Trophoblast cell (in vitro differentiated cells and primary cell): Measurements from ENCODE around the gene SEC63.
"Not testable (repeated sequence)": the region's sequence is repeated elsewhere in the genome, so short reads cannot be mapped to it uniquely, and the experiment has no call there.

ENCODE experiments used
- DNase-seq, 2 donors: peaks; one replicate each; pipeline ENCODE4 v3.0.0-alpha.2; 2016
- H2AFZ ChIP-seq: 2 replicates; pipeline ENCODE4 v1.6.1; 2013; ENCODE audit warnings: low read length, moderate library complexity, mild to moderate bottlenecking; ENCODE audit not compliant: insufficient read depth, poor library complexity
- H2AK5ac ChIP-seq: 2 replicates; pipeline ENCODE4 v1.6.1; 2013; ENCODE audit warnings: mild to moderate bottlenecking, low read length
- H2BK120ac ChIP-seq: 2 replicates; pipeline ENCODE4 v1.6.1; 2013; ENCODE audit warnings: low read length, mild to moderate bottlenecking, moderate library complexity; ENCODE audit not compliant: insufficient read depth, poor library complexity
- H2BK12ac ChIP-seq: 2 replicates; pipeline ENCODE4 v1.6.1; 2013; ENCODE audit warnings: mild to moderate bottlenecking, low read length, moderate library complexity
- H2BK5ac ChIP-seq: 2 replicates; pipeline ENCODE4 v1.6.1; 2013; ENCODE audit warnings: low read length, low read depth, moderate library complexity, mild to moderate bottlenecking; ENCODE audit not compliant: poor library complexity
- H3K14ac ChIP-seq: 2 replicates; pipeline ENCODE4 v1.6.1; 2013; ENCODE audit warnings: mild to moderate bottlenecking, low read length
- H3K18ac ChIP-seq: 2 replicates; pipeline ENCODE4 v1.6.1; 2013; ENCODE audit warnings: mild to moderate bottlenecking, low read length
- H3K23ac ChIP-seq: 2 replicates; pipeline ENCODE4 v1.6.1; 2013; ENCODE audit warnings: low read length
- H3K27ac ChIP-seq: 2 replicates; pipeline ENCODE4 v1.5.1; 2013; ENCODE audit warnings: low read depth, mild to moderate bottlenecking, inconsistent platforms, low read length, moderate library complexity
- H3K27me3 ChIP-seq: 2 replicates; pipeline ENCODE4 v1.6.1; 2013; ENCODE audit warnings: inconsistent platforms, mild to moderate bottlenecking, low read length, moderate library complexity; ENCODE audit not compliant: insufficient read depth
- H3K36me3 ChIP-seq, 2 experiments: 1 replicate in 1 of 2; 2 replicates in 1 of 2; pipeline ENCODE4 v1.6.1; 2013; ENCODE audit warnings: low read length in 2 of 2, mild to moderate bottlenecking in 2 of 2, moderate library complexity in 1 of 2; ENCODE audit not compliant: insufficient read depth in 2 of 2, control insufficient read depth in 1 of 2
- H3K4ac ChIP-seq: 2 replicates; pipeline ENCODE4 v1.6.1; 2013; ENCODE audit warnings: low read depth, mild to moderate bottlenecking, low read length, moderate library complexity
- H3K4me1 ChIP-seq, 2 experiments: 1 replicate in 1 of 2; 2 replicates in 1 of 2; pipeline ENCODE4 v1.6.1; 2013; ENCODE audit warnings: low read length in 2 of 2, mild to moderate bottlenecking in 2 of 2, moderate library complexity in 1 of 2; ENCODE audit not compliant: insufficient read depth in 2 of 2, control insufficient read depth in 1 of 2
- H3K4me2 ChIP-seq: 2 replicates; pipeline ENCODE4 v1.6.1; 2013; ENCODE audit warnings: inconsistent platforms, mild to moderate bottlenecking, low read length, moderate library complexity
- H3K4me3 ChIP-seq: 2 replicates; pipeline ENCODE4 v1.5.1; 2013; ENCODE audit warnings: mild to moderate bottlenecking, low read depth, low read length, inconsistent platforms
- H3K79me1 ChIP-seq: one replicate; pipeline ENCODE4 v1.6.1; 2013; ENCODE audit warnings: low read length
- H3K79me2 ChIP-seq: 2 replicates; pipeline ENCODE4 v1.6.1; 2013; ENCODE audit warnings: low read length, mild to moderate bottlenecking; ENCODE audit not compliant: control insufficient read depth, insufficient read depth, poor library complexity
- H3K9ac ChIP-seq: 2 replicates; pipeline ENCODE4 v1.6.1; 2013; ENCODE audit warnings: mild to moderate bottlenecking, low read length
- H3K9me3 ChIP-seq: 2 replicates; pipeline ENCODE4 v1.6.1; 2013; ENCODE audit warnings: low read depth, mild to moderate bottlenecking, control low read depth, inconsistent platforms, low read length; ENCODE audit not compliant: insufficient read depth
- H4K12ac ChIP-seq: 2 replicates; pipeline ENCODE4 v1.6.1; 2013; ENCODE audit warnings: low read depth, mild to moderate bottlenecking, low read length, moderate library complexity
- H4K8ac ChIP-seq: 2 replicates; pipeline ENCODE4 v1.6.1; 2013; ENCODE audit warnings: low read depth, mild to moderate bottlenecking, low read length, moderate library complexity
- H4K91ac ChIP-seq: one replicate; pipeline ENCODE4 v1.6.1; 2013; ENCODE audit warnings: low read depth, mild to moderate bottlenecking, low read length, moderate library complexity
- WGBS: extraction: QIAGEN DNeasy Blood & Tissue Kit; methylation state at CpG from one replicate; pipeline ENCODE4 v1.1.7; 2013; ENCODE audit warnings: missing lambda C conversion rate; ENCODE audit not compliant: insufficient read length, insufficient coverage; ENCODE audit errors: extremely low coverage; 5-methylcytosine and 5-hydroxymethylcytosine counted together

Gene SEC63

DNA sequence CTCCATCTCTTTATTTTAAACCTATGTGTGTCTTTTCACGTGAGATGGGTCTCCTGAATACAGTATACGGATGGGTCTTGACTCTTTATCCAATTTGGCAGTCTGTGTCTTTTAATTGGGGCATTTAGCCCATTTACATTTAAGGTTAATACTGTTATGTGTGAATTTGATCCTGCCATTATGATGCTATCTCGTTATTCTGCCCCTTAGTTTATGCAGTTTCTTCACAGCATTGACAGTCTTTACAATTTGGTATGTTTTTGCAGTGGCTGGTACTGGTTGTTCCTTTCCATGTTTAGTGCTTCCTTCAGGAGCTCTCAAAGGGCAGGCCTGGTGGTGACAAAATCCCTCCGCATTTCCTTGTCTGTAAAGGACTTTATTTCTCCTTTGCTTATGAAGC is 67.6 kb downstream of the SEC63 start:
- H3K9me3 ChIP-seq, H2BK12ac ChIP-seq, H3K4me3 ChIP-seq, DNase-seq, H3K79me1 ChIP-seq, H3K27ac ChIP-seq, H3K23ac ChIP-seq, H4K12ac ChIP-seq, H3K79me2 ChIP-seq, H3K14ac ChIP-seq, H2AFZ ChIP-seq, H3K27me3 ChIP-seq, H3K4me1 ChIP-seq, H3K18ac ChIP-seq, H4K91ac ChIP-seq, H3K4me2 ChIP-seq, H2BK5ac ChIP-seq, H3K4ac ChIP-seq, H2AK5ac ChIP-seq, H3K9ac ChIP-seq, H4K8ac ChIP-seq, H2BK120ac ChIP-seq: not testable (repeated sequence)
- no CpG with 5 or more reads among the region's 4 CpGs for WGBS
- H3K36me3 ChIP-seq = peaks cover 6 to 13% of the 10 kb centered on the region in 2 experiments

DNA sequence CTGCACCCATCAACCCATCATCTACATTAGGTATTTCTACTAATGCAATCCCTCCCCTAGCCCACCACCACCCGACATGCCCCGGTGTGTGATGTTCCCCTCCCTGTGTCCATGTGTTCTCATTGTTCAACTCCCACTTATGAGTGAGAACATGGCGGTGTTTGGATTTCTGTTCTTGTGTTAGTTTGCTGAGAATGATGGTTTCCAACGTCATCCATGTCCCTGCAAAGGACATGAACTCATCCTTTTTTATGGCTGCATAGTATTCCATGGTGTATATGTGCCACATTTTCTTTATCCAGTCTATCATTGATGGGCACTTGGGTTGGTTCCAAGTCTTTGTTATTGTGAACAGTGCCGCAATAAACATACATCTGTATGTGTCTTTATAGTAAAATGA is 72.1 kb downstream of the SEC63 start:
- not testable (repeated sequence) for H3K9me3 ChIP-seq, DNase-seq, H3K79me1 ChIP-seq, H3K4me3 ChIP-seq, H3K36me3 ChIP-seq, H2AFZ ChIP-seq, H3K4ac ChIP-seq, H3K14ac ChIP-seq, H4K91ac ChIP-seq, H3K9ac ChIP-seq, H3K4me2 ChIP-seq, H3K27me3 ChIP-seq, H2AK5ac ChIP-seq, H2BK12ac ChIP-seq, H2BK5ac ChIP-seq, H4K12ac ChIP-seq, H3K18ac ChIP-seq, H3K23ac ChIP-seq, H4K8ac ChIP-seq, H3K27ac ChIP-seq, H3K4me1 ChIP-seq, H2BK120ac ChIP-seq, H3K79me2 ChIP-seq
- no CpG with 5 or more reads among the region's 5 CpGs for WGBS

DNA sequence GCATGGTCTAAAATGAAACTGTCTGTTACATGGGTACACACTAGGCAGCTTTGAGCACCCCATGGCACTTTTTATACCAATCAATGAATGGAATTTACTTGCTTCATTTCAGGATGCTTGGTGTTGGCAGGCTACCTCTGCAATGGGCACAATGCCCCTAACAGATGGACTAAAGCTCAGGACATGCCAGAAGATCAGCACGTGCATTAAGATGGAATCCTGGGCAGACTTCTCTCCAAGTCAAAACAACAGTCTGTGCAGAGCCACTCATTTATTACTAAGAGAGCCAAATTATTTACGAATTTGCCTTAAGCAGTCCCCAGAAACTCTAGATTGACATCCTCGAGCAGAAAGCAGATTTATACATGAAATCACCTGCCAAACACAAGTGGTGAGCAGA is 78.1 kb downstream of the SEC63 start:
- no peaks in the 10 kb centered on the region for H3K79me1 ChIP-seq
- no peak overlapping the region for H4K8ac ChIP-seq
- no peak overlapping the region for H2BK12ac ChIP-seq
- H3K18ac ChIP-seq = no peak overlapping the region
- H3K4me2 ChIP-seq = no peak overlapping the region
- H2BK120ac ChIP-seq = no peak overlapping the region
- no peak overlapping the region for H3K27ac ChIP-seq
- no peaks in the 10 kb centered on the region for H3K27me3 ChIP-seq
- no peak overlapping the region for H4K91ac ChIP-seq
- no peak overlapping the region for H2AK5ac ChIP-seq
- H3K4ac ChIP-seq = no peak overlapping the region
- no peak overlapping the region for H3K23ac ChIP-seq
- H3K14ac ChIP-seq = no peak overlapping the region
- WGBS = no CpG with 5 or more reads among the region's 3 CpGs
- no peak overlapping the region for H3K9ac ChIP-seq
- H3K36me3 ChIP-seq = peaks cover 18% of the 10 kb centered on the region in 2 experiments
- H3K4me3 ChIP-seq = no peak overlapping the region
- H3K9me3 ChIP-seq = no peaks in the 10 kb centered on the region
- no peaks in the 10 kb centered on the region for H3K79me2 ChIP-seq
- no peak overlapping the region for H2BK5ac ChIP-seq
- no peaks in the 10 kb centered on the region for H3K4me1 ChIP-seq
- no peak for DNase-seq
- no peak overlapping the region for H2AFZ ChIP-seq
- H4K12ac ChIP-seq = no peak overlapping the region

DNA sequence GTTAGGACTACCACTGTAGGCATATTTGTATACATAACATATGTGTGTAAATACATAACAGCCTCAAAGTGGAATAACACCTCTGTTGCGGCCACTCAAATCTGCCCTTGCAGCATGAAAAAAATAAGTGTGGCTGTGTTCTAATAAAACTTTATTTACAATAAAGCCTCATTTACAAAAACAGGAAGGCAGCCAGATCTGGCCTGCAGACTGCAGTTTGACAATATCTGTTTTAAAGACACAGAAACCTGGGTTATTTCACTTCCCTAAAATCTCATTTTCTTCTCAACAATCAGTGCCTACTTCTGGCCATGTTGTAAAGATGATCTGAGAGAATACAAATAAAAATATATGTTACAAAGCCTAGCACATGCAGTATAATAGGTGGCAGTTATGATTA is 80.0 kb downstream of the SEC63 start:
- Histone ChIP-seq H3K4me2 (no peak overlapping the region), H2BK5ac (no peak overlapping the region), H3K23ac (no peak overlapping the region), H2AFZ (no peak overlapping the region), H3K14ac (no peak overlapping the region), H2AK5ac (no peak overlapping the region), H3K27ac (no peak overlapping the region), H4K91ac (no peak overlapping the region), H3K9ac (no peak overlapping the region), H4K8ac (no peak overlapping the region), H3K18ac (no peak overlapping the region), H3K36me3 (peaks cover 19% of the 10 kb centered on the region in 2 experiments), H2BK120ac (no peak overlapping the region), H4K12ac (no peak overlapping the region), H3K4me3 (no peak overlapping the region), H3K4me1 (no peaks in the 10 kb centered on the region), H3K79me2 (no peaks in the 10 kb centered on the region), H2BK12ac (no peak overlapping the region), H3K79me1 (no peaks in the 10 kb centered on the region), H3K4ac (no peak overlapping the region), H3K27me3 (no peaks in the 10 kb centered on the region), H3K9me3 (no peaks in the 10 kb centered on the region)
- no peak for DNase-seq
- WGBS = no CpG with 5 or more reads among the region's 1 CpG
